Fibroblast of the conjunctiva (primary cell): Measurements from ENCODE around the gene CBFB.
"Not testable (repeated sequence)": the region's sequence is repeated elsewhere in the genome, so short reads cannot be mapped to it uniquely, and the experiment has no call there.

Experiments used
- DNase-seq: peaks from one replicate; pipeline ENCODE4 v3.0.0-alpha.2; 2010; ENCODE audit warnings: low read depth

Gene CBFB

GRCh38 chr16:67098599-67098998 is 69.7 kb downstream of the CBFB start:
- DNase-seq = no peak

GRCh38 chr16:67100569-67101310 is 71.8 kb downstream of the CBFB start:
- DNase-seq = peak; percentile 29

GRCh38 chr16:67101311-67102082 is 72.5 kb downstream of the CBFB start:
- DNase-seq = no peak

- peak; percentile 9 for DNase-seq
Measured at GRCh38 chr16:67104061-67104460, 75.1 kb downstream of the CBFB start.

- no peak for DNase-seq
Measured at GRCh38 chr16:67104845-67105244, 75.9 kb downstream of the CBFB start.

- DNase-seq = no peak
Measured at GRCh38 chr16:67105246-67105645, 76.3 kb downstream of the CBFB start.

- no peak for DNase-seq
Measured at GRCh38 chr16:67105881-67106280, 76.9 kb downstream of the CBFB start.

- DNase-seq = no peak
Measured at GRCh38 chr16:67108489-67108888, 79.5 kb downstream of the CBFB start.

- no peak for DNase-seq
Measured at GRCh38 chr16:67108931-67109406, 80.0 kb downstream of the CBFB start.

- peak; percentile 74 for DNase-seq
Measured at GRCh38 chr16:67109407-67110135, 80.6 kb downstream of the CBFB start, which contains the start of gene PHAF1. Gene PHAF1, plus strand, starts transcription at chr16:67109941. Its CDS starts 235 bp downstream, at chr16:67110176.

- no peak for DNase-seq
Measured at GRCh38 chr16:67111951-67112444, 83.0 kb downstream of the CBFB start.

- no peak for DNase-seq
Measured at GRCh38 chr16:67112591-67113399, 83.8 kb downstream of the CBFB start.

- DNase-seq = no peak
Measured at GRCh38 chr16:67114793-67115192, 85.8 kb downstream of the CBFB start.

GRCh38 chr16:67115639-67116038 is 86.7 kb downstream of the CBFB start:
- DNase-seq = peak; percentile 13

- DNase-seq = no peak
Measured at GRCh38 chr16:67116388-67117311, 87.7 kb downstream of the CBFB start.

GRCh38 chr16:67117716-67118115 is 88.8 kb downstream of the CBFB start:
- no peak for DNase-seq

- DNase-seq = no peak
Measured at GRCh38 chr16:67120025-67120424, 91.1 kb downstream of the CBFB start.

- not testable (repeated sequence) for DNase-seq
Measured at GRCh38 chr16:67122799-67123198, 93.8 kb downstream of the CBFB start.

- DNase-seq = no peak
Measured at GRCh38 chr16:67128417-67128816, 99.5 kb downstream of the CBFB start.

GRCh38 chr16:67128887-67129286 is 99.9 kb downstream of the CBFB start:
- no peak for DNase-seq
